GM10847 (cell line): ENCODE results near the gene TBC1D8.

Experiments used
- POLR2A ChIP-seq: IDR thresholded peaks from 2 replicates; pipeline ENCODE4 v1.6.1; 2011; ENCODE audit not compliant: insufficient read length; ENCODE audit errors: extremely low read depth

The TBC1D8 gene

DNA sequence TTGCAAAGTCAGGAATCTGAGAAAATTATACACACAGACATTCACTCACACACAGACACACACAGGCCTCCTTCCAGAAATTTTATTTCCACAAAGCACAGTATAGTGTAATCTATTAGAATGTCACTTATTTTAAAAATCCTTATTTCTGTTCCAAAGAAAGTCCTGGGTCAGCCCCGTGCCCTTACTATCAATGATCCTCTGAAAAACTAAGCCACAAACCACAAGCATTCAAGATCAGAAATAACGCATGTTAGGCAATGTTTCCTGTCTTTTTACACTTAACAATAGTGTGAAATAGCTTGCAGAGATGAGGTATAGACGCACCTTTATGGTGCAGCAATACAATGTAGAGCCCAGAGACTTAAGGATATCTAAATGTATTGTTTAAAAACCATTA, 25.8 kb downstream of the TBC1D8 start:
- no peak for TF ChIP-seq POLR2A

DNA sequence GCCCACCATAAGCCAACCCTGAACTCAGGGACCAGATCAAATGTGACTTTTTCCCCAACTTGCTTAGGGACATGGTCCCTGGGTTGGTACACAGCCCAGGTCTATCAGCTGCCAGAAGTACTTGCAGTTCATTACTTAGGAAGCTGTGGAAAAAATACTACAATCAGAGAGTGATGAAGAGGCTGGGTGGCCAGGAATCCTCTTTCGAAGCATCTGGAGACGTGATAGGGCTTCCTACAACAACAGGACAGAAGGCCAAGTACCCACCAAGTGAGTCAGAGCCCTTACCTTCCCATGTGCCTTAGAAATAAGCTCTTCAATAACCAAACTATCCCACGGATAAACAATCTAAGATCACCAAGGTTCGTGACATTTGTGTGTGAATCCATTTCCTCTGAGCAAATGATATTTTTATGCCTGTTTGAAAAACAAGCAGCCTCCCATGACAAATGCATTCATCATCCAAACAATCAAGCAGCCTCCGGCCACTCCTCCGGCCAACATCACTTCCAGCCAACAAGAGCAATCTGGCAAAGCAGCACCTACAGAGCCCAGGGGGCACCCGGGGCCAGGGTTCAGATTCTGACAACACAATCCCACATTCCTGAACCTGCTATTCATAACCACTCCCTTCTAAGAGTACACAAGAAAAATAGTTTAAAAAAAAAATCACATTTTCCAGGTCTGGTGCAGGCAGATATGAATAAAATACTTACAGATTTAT, 26.4 kb downstream of the TBC1D8 start:
- TF ChIP-seq POLR2A: no peak

DNA sequence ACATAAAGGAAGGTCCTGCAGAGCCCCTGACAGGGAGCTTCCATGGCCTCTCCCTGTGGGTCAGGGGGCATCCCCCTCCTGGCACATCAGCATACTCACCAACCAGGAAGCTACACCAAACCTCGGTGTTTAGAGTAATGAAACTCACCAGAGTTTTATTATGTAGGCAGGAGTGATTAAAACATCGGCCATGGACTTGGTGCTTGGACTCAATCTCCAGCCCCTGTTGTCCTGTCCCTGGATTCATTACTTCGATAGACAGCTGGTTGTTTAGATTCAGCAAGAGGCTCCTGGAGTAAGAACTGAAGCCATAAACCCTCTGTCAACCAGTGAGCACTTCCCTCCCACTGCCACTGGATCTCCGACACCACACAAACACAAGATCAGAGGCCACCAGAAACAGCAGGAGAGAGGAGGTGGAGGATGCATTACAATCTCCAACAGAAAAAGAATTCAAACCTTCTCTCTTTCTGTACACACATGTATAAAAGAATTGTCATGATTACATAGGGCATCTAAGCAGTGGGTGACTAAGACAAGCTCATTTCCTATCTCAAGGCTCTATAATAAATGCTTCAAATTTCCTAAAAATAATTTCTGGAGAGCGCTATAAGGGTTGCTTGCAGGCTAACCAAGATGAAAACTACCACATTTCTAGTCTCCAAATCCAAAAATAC, 27.2 kb downstream of the TBC1D8 start:
- no peak for TF ChIP-seq POLR2A

DNA sequence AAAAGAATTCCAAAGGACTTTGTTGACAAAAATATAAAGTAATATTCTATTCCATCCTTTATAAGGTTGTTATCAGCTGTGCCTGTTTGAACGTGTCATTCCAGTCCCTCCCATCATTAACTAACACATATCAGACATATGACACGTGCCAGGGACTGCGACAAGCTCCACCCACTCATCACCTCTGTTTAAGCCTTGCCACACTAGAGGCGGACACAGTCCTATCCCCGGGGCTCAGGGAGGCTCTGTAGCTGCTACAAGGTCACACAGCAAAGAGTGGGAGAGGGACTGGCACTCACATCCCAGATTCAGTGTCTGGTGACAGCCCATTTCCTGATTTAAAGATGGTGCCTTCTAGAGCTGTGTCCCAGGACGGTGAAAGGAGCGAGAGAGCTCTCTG, 30.0 kb downstream of the TBC1D8 start:
- no peak for TF ChIP-seq POLR2A

DNA sequence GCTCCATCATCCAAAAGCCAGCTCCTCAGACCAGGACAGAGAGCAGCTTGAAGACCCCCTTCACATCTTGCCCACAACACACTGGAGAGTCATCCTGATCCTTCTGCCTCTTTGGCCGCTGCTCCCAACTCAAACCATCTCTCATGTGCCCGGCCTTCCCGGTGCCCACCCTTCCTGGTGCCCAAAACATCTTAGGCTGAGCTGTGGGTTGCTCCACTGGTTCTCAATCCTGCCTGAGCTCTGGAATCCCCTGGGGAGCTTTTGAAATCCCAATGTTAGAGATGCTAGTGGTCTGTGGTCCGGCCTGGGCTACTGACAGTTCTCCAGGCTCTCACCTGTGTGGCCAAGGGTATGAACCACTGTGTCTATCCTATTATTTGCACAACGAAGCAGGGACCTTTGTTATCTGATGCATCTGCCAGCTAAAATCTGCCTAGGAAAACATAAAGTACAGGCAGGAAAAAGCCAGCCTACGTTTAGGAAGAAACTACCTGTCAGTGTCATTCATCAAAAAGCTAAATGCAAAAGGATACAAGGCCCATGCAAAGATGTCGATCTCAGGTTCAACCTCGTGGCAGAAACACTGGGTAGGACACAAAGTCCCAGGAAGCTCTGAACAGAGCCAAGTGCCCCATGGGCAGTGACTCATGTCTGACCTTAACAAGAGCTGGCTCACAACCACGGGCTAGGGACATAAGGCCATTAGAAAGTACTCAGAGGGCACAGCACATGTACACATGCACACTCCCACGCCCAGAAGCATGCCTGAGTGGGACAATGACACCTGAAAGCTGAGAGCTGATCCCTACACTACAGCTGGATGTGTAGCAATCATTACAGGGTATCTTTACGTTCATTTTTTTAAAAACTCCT, 30.8 kb downstream of the TBC1D8 start:
- TF ChIP-seq POLR2A: no peak

DNA sequence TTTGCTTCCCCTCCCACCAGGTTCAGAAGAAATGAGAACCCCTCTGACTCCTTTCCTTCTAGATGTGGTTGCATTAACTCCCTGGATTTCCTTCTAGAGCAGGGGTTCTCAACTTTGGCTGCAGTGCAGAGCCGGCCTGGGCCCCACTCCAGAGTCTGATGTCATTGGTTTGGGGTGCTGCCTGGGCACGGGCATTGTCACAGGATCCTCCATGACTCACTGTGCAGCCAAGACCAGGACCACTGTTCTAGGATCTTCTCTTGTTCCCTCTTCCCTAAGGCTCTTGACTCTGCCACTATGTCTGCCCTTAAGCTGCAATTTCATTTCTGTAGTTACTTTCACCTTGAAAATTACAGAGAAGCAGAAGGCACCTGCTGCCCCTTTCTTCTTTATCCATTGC, 31.8 kb downstream of the TBC1D8 start:
- TF ChIP-seq POLR2A: no peak

DNA sequence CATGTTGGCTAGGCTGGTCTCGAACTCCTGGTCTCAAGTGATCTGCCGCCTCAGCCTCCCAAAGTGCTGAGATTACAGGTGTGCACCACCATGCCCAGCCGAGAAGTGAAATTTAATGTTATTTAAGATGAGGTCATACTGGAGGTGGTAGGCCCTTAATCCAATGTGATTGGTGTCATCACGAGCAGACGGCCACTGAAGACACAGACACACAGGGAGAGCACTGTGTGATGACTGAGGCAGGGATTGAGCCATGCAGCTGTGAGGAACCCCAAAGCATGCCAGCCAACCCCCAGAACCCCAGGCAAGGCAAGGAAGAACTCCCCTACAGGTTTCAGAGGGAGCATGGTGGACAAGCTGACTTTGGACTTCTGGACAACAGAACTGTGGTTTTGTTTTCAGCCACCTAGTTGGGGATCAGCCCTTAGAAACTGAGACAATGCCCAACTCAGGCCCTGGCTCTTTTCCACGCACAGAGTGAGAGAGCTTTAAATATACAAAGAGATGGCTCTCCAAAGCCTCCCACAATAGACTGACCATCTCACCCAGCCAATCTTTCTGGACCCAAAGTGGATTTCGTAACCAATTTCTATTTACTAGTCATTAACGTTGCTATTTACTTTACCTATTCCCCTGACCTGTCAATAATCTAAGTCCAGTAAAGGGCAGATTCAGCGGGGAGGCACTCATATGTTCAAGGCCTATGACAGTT, 34.2 kb downstream of the TBC1D8 start:
- TF ChIP-seq POLR2A: no peak

DNA sequence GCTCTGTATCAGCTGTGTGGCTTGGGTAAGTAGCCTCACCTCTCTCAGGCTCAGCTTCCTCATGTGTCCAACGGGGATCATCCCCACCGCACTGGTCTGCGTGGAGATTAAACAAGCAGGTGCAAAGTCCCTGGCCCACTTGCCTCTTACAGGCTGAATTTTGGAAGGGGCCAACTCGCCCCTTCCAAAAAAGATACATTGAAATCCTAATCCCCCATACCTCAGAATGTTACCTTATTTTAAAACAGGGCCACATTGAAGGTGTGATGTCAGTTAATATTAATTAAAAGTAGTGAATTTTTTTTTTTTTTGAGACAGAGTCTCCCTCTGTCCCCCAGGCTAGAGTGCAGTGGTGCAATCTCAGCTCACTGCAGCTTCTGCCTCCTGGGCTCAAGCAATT, 34.8 kb downstream of the TBC1D8 start:
- no peak for TF ChIP-seq POLR2A

DNA sequence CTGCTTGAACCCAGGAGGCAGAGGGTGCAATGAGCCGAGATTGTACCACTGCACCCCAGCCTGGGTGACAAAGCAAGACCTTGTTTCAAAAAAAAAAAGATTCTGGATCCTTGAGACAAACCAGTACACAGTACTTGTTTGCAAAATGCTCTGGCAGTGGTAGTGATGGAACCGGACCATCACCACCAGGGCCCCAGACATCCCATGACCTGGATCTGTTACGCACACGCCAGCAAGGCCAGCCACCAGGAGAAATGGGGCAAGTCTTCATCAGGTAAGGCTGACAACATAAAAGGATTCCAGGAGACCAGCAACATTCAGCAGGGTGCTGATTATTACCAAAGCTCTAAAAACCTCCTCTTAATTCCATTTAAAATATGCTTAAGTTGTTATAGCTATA, 35.5 kb downstream of the TBC1D8 start:
- TF ChIP-seq POLR2A: no peak

DNA sequence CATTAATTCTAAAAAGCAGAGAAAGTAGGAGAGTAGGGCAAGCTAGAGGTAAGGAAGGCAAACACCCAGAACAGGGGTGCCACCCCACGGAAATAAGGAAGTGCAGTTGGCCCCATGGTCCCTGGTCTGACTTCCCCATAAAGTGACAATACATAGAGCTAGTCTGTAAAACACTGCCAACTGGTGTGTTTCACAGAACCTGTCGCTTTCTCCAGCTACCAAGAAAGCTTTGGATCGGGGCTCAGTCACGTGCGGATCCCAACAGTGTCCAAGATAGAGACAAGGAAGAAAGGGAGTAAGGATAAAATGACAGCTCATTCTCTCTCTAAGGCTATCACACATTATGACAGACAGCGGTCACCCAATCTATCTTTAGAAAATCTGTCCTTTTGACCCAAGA, 36.4 kb downstream of the TBC1D8 start:
- TF ChIP-seq POLR2A: no peak

DNA sequence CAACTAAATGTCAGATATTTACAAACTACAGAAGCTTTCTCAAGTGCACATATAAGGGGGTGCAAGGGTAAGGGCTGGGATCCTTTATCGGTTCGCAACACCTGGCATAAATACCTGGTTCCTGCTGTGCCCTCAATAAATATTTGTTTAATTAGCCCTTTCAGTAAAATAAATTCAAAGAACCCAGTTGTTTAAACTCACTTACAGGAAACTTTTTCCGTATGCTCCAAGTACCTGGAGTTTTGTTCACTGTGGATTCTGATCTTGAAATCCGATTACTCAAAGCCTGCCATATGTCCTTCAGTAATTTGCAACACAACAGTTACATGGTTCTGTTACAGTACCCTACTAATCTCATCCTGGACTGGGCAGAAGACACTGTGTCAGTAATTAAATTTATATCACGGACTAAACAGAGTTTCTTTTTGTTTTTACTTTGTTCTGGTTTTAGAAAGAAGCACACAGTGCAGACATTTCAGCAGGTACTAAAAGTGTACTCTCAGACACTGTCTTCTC, 36.9 kb downstream of the TBC1D8 start:
- TF ChIP-seq POLR2A: no peak

DNA sequence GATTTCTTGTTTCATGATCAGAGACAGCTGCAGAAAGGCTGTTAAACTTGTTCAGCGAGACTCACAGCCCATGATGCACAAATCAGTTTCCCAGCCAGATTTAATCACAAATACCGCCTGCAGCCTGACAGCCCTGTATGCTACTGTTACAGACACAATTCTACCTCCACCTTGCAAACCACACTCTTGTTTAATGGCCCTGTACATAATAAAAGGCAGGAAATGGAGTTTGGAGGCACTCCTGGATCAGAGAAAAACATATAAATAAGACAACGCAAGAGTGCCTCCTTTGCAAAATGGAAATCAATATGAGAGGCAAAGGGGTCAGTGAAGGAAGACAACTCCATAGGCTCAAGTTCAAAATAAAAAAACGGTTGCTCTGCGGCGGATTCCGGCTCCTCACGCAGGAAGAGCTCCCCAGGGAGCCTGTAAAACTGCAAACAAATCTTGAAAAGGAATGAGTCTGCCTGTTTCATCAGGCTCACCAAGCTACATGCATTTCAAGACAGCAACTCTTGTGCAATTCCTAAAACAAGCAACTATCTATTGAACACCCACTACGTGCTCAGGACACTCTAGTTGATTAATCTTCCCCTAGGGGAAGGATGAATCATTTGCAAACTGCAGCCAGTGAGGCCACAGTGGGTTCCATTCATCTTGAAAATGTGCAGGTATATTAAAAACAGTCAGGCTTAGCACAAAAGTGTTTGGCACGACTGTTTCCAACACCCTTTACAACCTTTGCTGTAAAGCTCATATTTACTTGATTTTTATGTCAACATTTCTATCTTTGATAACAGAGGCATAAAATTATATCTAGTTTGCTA, 37.5 kb downstream of the TBC1D8 start:
- no peak for TF ChIP-seq POLR2A

DNA sequence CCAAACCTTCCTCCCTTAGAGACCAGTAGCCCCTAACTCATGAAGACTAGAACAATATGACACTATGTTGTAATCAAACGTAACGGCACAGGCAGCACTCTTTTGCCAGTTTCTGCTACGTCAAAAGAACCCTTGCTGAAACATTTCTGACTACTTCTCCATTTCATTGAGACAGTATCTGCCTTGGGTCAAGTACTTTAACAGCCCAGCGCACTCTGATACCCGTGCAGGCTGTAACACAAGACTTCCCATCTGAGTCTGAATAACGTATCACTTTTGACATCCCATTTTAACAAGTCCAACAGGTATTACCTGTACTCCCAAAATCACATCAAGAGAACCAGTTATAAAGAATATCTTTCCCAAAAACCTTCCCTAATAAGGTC, 38.4 kb downstream of the TBC1D8 start:
- TF ChIP-seq POLR2A: no peak
